ENCODE measurements around the gene NTNG2.

Gene NTNG2

GRCh38 chr9:132235894-132236661, 74.2 kb downstream of the NTNG2 start:
- no peak for DNase-seq (ENCODE audit: low read depth, low spot score)

- no peak for DNase-seq (ENCODE audit: low read depth, low spot score)
Observed at GRCh38 chr9:132236662-132237311, 74.9 kb downstream of the NTNG2 start.

- no peak for DNase-seq (ENCODE audit: low read depth, low spot score)
Observed at GRCh38 chr9:132237481-132237880, 75.6 kb downstream of the NTNG2 start.

GRCh38 chr9:132238026-132238972, 76.4 kb downstream of the NTNG2 start:
- no peak for DNase-seq (ENCODE audit: low read depth, low spot score)

GRCh38 chr9:132238992-132239391, 77.1 kb downstream of the NTNG2 start:
- no peak for DNase-seq (ENCODE audit: low read depth, low spot score)

GRCh38 chr9:132239518-132239917, 77.7 kb downstream of the NTNG2 start:
- DNase-seq (ENCODE audit: low read depth, low spot score): no peak

GRCh38 chr9:132239999-132240840, 78.4 kb downstream of the NTNG2 start:
- DNase-seq (ENCODE audit: low read depth, low spot score): no peak

- no peak for DNase-seq (ENCODE audit: low read depth, low spot score)
Observed at GRCh38 chr9:132240841-132241482, 79.1 kb downstream of the NTNG2 start.

GRCh38 chr9:132241483-132241839, 79.6 kb downstream of the NTNG2 start:
- DNase-seq (ENCODE audit: low read depth, low spot score): no peak

- DNase-seq (ENCODE audit: low read depth, low spot score): no peak
Observed at GRCh38 chr9:132241840-132242620, 80.2 kb downstream of the NTNG2 start.

- DNase-seq (ENCODE audit: low read depth, low spot score): no peak
Observed at GRCh38 chr9:132242621-132243155, 80.8 kb downstream of the NTNG2 start.

GRCh38 chr9:132243156-132244074, 81.6 kb downstream of the NTNG2 start:
- DNase-seq (ENCODE audit: low read depth, low spot score): no peak

GRCh38 chr9:132244582-132245455, 83.0 kb downstream of the NTNG2 start:
- no peak for DNase-seq (ENCODE audit: low read depth, low spot score)

GRCh38 chr9:132245465-132245864, 83.6 kb downstream of the NTNG2 start:
- no peak for DNase-seq (ENCODE audit: low read depth, low spot score)

- no peak for DNase-seq (ENCODE audit: low read depth, low spot score)
Observed at GRCh38 chr9:132247942-132248341, 86.1 kb downstream of the NTNG2 start.

- no peak for DNase-seq (ENCODE audit: low read depth, low spot score)
Observed at GRCh38 chr9:132249123-132249522, 87.3 kb downstream of the NTNG2 start.

GRCh38 chr9:132249690-132250089, 87.8 kb downstream of the NTNG2 start:
- DNase-seq (ENCODE audit: low read depth, low spot score): no peak

All from smooth muscle cell of the brain vasculature (primary cell).